HFF-Myc (cell line): ENCODE results near the gene PFAS.

Source experiments
- DNase-seq: peaks from one replicate; pipeline ENCODE4 v3.0.0-alpha.2; 2011; ENCODE audit warnings: low read depth; ENCODE audit errors: extremely low read depth
- H3K4me3 ChIP-seq: replicated peaks from 2 replicates; pipeline ENCODE4 v1.5.1; 2011; ENCODE audit warnings: low read depth, mild to moderate bottlenecking, control low read depth, low read length
- TF ChIP-seq, protein P1 (sequence below): IDR thresholded peaks from 2 replicates; pipeline ENCODE4 v1.5.1; 2012; ENCODE audit warnings: mild to moderate bottlenecking, low read depth, low read length, control low read depth; ENCODE audit errors: missing control alignments

The PFAS gene

GRCh38 chr17:8223356-8224126 lies 25.5 kb upstream of the PFAS start:
- peak overlapping the region; percentile 65 for H3K4me3 ChIP-seq
- DNase-seq, result no peak
- TF ChIP-seq, protein P1, sequence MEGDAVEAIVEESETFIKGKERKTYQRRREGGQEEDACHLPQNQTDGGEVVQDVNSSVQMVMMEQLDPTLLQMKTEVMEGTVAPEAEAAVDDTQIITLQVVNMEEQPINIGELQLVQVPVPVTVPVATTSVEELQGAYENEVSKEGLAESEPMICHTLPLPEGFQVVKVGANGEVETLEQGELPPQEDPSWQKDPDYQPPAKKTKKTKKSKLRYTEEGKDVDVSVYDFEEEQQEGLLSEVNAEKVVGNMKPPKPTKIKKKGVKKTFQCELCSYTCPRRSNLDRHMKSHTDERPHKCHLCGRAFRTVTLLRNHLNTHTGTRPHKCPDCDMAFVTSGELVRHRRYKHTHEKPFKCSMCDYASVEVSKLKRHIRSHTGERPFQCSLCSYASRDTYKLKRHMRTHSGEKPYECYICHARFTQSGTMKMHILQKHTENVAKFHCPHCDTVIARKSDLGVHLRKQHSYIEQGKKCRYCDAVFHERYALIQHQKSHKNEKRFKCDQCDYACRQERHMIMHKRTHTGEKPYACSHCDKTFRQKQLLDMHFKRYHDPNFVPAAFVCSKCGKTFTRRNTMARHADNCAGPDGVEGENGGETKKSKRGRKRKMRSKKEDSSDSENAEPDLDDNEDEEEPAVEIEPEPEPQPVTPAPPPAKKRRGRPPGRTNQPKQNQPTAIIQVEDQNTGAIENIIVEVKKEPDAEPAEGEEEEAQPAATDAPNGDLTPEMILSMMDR, result peak; percentile 6

GRCh38 chr17:8224891-8225812 lies 23.9 kb upstream of the PFAS start:
- no peak for DNase-seq
- TF ChIP-seq, protein P1, result no peak
- H3K4me3 ChIP-seq, result no peak overlapping the region

DNA sequence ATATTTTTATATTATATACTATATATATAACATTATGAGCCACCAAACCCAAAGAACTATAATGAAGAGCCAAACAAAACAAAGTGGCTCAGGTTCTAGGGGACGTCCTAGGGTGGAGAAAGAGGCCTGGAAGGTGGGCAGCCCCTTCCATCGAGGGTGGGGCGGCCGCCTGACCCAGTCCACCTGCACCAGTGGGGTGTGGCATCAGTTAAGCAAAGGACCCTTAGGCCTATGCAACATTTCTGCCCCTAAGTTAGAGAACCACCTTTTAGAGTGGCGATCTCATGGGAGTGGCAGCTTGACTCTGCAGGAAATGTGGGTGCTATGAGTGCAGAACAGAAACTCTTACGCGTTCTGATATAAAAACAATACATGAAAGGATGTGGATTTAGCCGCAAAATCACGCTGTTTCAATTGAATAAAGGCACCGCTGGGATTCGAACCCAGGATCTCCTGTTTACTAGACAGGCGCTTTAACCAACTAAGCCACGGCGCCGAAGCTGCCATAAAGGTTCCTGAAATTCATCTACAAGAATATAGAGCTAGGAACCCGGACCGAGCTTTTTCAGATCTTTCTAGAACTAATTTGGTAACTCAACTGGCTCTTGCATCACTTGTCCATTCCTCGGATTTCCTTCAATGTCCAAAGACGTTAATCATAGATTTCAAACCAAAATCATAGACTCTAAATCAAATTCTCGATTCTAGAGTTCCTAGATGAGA lies 23.1 kb upstream of the PFAS start:
- TF ChIP-seq, protein P1, result no peak
- H3K4me3 ChIP-seq, result peak overlapping the region; percentile 30
- DNase-seq, result no peak

GRCh38 chr17:8226536-8227237 lies 22.4 kb upstream of the PFAS start:
- TF ChIP-seq, protein P1, result no peak
- peak overlapping the region; percentile 30 for H3K4me3 ChIP-seq
- no peak for DNase-seq

DNA sequence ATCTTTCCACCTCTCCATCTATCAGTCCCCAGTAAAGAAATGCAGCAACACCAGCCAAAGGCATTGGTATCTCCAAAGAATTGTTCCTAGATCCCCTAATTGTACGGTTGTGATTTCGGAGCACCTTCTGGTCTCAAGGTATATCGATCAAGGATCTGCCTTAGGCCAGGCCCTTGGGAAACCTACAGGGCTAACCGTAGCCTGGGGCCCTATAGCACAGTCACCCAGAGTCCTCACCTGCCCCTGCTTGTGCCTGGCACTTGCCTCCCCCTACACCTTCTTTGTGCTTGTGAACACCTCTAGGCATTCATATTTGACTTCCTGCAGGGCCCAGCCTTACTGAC lies 21.9 kb upstream of the PFAS start:
- peak overlapping the region; percentile 30; the same call in 1 of the 2 replicates for H3K4me3 ChIP-seq
- TF ChIP-seq, protein P1, result no peak

GRCh38 chr17:8231701-8232100 lies 17.4 kb upstream of the PFAS start:
- TF ChIP-seq, protein P1, result no peak
- no peak overlapping the region for H3K4me3 ChIP-seq
- no peak for DNase-seq

More for the DNA sequence above, 21.9 kb upstream of the PFAS start:
- no peak for DNase-seq
